Uterus (tissue), 4 donors: ENCODE data around the gene ABHD15. TPM values are rescaled to one million over a fixed set of nuclear protein-coding genes. Genes with fewer than 3 reads are reported as not detected.

Experiments
- DNase-seq, 2 donors: peaks; one replicate each; pipeline ENCODE4 v3.0.0-alpha.2; 2019 to 2020
- H3K27ac ChIP-seq, 2 donors: fragments of 200-600 bp; sonication (generic); 1 replicate in 1 of 2; 2 replicates in 1 of 2; pipeline ENCODE4 v1.5.1; 2016 to 2018
- H3K27me3 ChIP-seq, 2 donors: fragments of 200-600 bp; sonication (generic); one replicate each; pipeline ENCODE4 v1.5.1; 2018 to 2019; ENCODE audit warnings: control low read depth in 1 of 2
- H3K36me3 ChIP-seq, 2 donors: fragments of 200-600 bp; sonication (generic); one replicate each; pipeline ENCODE4 v1.5.1; 2019; ENCODE audit warnings: control low read depth in 1 of 2
- H3K4me1 ChIP-seq, 2 donors: fragments of 200-600 bp; sonication (generic); one replicate each; pipeline ENCODE4 v1.5.1; 2018 to 2019; ENCODE audit warnings: control low read depth in 1 of 2
- H3K4me3 ChIP-seq, 2 donors: fragments of 200-600 bp; sonication (generic); 1 replicate in 1 of 2; 2 replicates in 1 of 2; pipeline ENCODE4 v1.5.1; 2018 to 2019; ENCODE audit warnings: mild to moderate bottlenecking in 1 of 2
- H3K9me3 ChIP-seq, 2 donors: fragments of 200-600 bp; sonication (generic); one replicate each; pipeline ENCODE4 v1.5.1; 2019; ENCODE audit warnings: control low read depth in 1 of 2
- POLR2A ChIP-seq, 2 donors: fragments of 450-650 bp; IDR thresholded peaks; one replicate each; pipeline ENCODE4 v1.6.1; 2016; ENCODE audit warnings: antibody characterized with exemption in 2 of 2, mild to moderate bottlenecking in 1 of 2, moderate library complexity in 1 of 2
- intact Hi-C: fragments of 100-400 bp; cut with DNase I; formaldehyde crosslinking; loops from one replicate; pipeline ENCODE4 v1.15.1; 2023; ENCODE audit warnings: low total_unique reads
- total RNA-seq, 4 donors: library from RNA; depleted of rRNA in 3 of 4; stranded (reverse); fragments of >200 nt in 3 of 4; gene quantifications; one replicate each; pipeline versions ENCODE4 v1.1.0 to v1.2.4, GENCODE V29; 2014 to 2023
- TF ChIP-seq, protein P1 (sequence below), 4 experiments: fragments of 200-600 bp in 2 of 4; fragments of 450-650 bp in 2 of 4; sonication (generic) in 2 of 4; IDR thresholded peaks; one replicate each; pipeline ENCODE4 v1.5.1; 2016 to 2019; ENCODE audit warnings: antibody characterized with exemption in 4 of 4, mild to moderate bottlenecking in 2 of 4, moderate library complexity in 1 of 4
- donor health status: DM: yes; HTN: yes; CAD: no.

ABHD15 gene
- total RNA-seq, 4 donors from 2014 or later = 0.26 to 11.4 (median 4.4) TPM

DNA sequence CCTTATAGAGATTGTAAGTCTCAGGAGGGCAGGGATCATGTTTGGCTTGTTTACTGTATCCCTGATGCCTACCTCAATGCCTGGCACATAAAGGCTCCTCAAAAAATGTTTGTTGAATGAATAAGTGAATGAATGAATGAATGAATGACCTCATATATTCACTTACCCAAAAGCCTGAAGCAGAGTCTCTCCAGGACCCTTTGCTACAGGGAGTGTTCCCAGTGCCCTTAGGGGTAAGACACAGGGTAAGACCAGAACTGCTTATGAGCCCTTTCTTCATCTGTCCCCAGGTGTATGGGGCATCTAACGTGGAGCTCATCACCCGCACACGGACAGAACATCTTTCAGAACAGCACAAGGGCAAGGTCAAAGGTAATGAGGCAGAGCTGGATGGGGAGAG lies 43.6 kb upstream of the ABHD15 start:
- DNase-seq = no peak
- no peak overlapping the region for H3K27ac ChIP-seq
- peaks cover 0 to 11% of the 10 kb centered on the region in 2 donors for H3K4me1 ChIP-seq
- H3K36me3 ChIP-seq = no peaks in the 10 kb centered on the region
- H3K4me3 ChIP-seq = no peak overlapping the region
- H3K27me3 ChIP-seq = no peaks in the 10 kb centered on the region
- intact Hi-C loops = no loop called here
- no peaks in the 10 kb centered on the region for H3K9me3 ChIP-seq
- TF ChIP-seq, protein P1, sequence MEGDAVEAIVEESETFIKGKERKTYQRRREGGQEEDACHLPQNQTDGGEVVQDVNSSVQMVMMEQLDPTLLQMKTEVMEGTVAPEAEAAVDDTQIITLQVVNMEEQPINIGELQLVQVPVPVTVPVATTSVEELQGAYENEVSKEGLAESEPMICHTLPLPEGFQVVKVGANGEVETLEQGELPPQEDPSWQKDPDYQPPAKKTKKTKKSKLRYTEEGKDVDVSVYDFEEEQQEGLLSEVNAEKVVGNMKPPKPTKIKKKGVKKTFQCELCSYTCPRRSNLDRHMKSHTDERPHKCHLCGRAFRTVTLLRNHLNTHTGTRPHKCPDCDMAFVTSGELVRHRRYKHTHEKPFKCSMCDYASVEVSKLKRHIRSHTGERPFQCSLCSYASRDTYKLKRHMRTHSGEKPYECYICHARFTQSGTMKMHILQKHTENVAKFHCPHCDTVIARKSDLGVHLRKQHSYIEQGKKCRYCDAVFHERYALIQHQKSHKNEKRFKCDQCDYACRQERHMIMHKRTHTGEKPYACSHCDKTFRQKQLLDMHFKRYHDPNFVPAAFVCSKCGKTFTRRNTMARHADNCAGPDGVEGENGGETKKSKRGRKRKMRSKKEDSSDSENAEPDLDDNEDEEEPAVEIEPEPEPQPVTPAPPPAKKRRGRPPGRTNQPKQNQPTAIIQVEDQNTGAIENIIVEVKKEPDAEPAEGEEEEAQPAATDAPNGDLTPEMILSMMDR (IDR thresholded peaks at IDR 0.05) = no peak
- no peak for TF ChIP-seq POLR2A (IDR thresholded peaks at IDR 0.05)

DNA sequence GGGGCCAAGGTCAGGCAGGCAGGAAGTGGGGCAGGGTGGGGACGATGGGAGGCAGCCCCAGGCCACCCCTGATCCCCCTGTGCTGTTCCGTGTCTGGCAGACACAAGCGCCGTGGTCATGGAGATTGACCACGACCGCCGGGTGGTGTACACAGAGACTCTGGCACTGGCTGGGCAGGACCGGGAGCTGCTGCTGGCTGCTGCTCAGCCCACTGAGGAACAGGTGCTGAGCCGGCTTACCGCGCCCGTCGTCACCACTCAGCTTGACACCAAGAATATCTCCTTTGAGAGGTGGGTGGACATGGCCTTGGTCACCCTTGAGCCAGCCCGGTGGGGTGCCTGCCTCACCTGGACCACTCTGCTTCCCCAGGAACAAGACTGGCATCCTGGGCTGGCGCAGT lies 42.1 kb upstream of the ABHD15 start:
- H3K9me3 ChIP-seq = no peaks in the 10 kb centered on the region
- intact Hi-C loops = no loop called here
- H3K27me3 ChIP-seq = no peaks in the 10 kb centered on the region
- no peak for DNase-seq
- TF ChIP-seq, protein P1 (IDR thresholded peaks at IDR 0.05) = no peak
- no peak for TF ChIP-seq POLR2A (IDR thresholded peaks at IDR 0.05)
- no peak overlapping the region for H3K27ac ChIP-seq
- no peak overlapping the region for H3K4me3 ChIP-seq
- H3K36me3 ChIP-seq = no peaks in the 10 kb centered on the region
- peaks cover 0 to 11% of the 10 kb centered on the region in 2 donors for H3K4me1 ChIP-seq

DNA sequence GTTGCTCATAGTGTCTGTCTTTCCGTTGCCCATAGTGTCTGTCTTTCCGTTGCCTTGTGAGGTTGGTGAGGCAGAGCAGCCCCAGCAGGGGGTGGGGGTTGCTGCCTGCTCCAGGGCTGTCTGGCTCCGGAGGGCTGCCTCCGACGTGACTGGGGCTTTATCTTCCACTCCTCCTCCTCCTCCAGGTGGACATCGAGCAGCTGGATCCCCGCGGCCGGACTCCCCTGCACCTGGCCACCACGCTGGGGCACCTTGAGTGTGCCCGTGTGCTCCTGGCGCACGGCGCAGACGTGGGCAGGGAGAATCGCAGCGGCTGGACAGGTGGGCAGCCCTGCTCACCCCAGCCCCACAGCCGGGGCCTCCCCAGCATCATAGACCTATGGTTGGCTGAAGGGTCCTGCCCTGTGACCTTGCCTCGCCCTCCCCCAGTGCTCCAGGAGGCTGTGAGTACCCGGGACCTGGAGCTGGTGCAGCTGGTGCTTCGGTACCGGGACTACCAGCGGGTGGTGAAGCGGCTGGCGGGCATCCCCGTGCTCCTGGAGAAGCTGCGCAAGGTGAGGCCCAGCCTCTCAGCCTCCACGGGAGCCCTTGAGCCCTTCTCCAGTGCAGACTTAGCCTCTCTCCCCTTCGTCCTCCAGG lies 40.8 kb upstream of the ABHD15 start:
- H3K9me3 ChIP-seq = no peaks in the 10 kb centered on the region
- no peaks in the 10 kb centered on the region for H3K4me1 ChIP-seq
- no peaks in the 10 kb centered on the region for H3K36me3 ChIP-seq
- H3K27me3 ChIP-seq = no peaks in the 10 kb centered on the region
- TF ChIP-seq POLR2A (IDR thresholded peaks at IDR 0.05) = no peak
- TF ChIP-seq, protein P1 (IDR thresholded peaks at IDR 0.05) = no peak
- no peak overlapping the region for H3K4me3 ChIP-seq
- no peak overlapping the region for H3K27ac ChIP-seq
- DNase-seq = no peak
- intact Hi-C loops = no loop called here

DNA sequence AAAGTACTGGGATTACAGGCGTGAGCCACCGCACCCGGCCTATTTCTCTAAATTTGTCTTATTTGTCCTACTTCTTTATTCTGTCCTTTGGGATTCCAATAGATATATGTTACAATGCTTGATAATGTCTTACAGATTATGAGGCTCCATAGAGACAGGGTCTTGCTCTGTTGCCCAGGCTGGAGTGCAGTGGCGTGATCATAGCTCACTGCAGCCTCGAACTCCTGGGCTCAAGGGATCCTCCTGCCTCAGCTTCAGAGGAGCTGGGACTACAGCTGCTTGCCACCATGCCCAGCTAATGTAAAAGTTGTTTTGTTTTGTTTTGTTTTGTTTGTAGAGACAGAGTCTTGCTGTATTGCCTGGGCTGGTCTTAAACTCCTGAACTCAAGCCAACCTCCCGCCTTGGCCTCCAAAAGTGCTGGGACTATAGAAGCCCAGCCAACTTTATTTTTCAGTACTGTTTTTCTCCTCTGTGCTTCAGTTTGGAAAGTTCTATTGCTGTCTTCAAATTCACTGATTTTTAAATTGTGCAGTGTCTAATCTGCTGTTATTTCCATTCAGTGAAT lies 36.4 kb upstream of the ABHD15 start:
- Histone ChIP-seq H3K27ac (no peak overlapping the region), H3K9me3 (no peaks in the 10 kb centered on the region), H3K36me3 (no peaks in the 10 kb centered on the region), H3K4me1 (no peaks in the 10 kb centered on the region), H3K4me3 (no peak overlapping the region), H3K27me3 (no peaks in the 10 kb centered on the region)
- peak in 1 of 2 donors; percentile 28 for DNase-seq
- TF ChIP-seq POLR2A (IDR thresholded peaks at IDR 0.05) = no peak
- TF ChIP-seq, protein P1 (IDR thresholded peaks at IDR 0.05) = no peak
- intact Hi-C loops = no loop called here

DNA sequence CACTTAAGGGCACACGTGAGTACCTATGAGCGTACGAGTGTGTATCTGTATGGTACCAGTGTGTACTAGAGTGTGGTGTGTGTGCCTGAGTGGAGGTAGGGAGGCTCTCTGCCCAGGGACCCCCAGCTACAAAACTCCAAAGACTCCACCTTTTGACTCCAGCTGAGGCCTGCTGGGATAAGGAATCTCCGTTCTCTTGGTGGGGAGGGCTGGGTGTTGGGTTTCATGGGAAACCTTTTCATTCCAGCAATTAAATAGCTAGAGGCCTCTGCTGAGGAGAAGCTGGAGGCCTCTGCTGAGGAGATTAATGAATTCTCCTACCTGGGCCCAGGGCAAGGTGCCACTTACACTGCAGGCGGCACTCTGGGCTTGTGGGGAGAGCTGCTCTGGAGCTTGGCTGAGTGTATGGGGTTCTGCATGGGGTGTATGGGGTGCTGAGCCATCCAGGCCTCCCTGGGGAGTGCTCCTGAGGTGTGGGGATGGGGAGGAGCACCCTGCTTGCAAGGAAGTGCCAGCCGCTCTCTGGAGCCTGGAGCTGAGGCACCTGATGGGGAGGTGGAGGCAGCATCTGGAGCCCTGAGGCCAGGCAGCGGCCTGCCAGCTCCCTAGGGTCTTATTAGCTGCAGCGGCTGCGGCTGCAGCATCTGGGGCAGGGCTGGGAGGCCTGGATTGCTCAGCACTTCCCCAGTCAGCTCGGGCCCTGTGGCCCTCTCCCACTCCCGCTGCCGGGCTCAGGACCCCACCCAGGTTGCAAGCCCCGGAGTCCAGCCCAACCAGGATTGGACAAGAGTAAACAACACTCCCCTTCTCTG lies 30.7 kb upstream of the ABHD15 start:
- H3K9me3 ChIP-seq = no peaks in the 10 kb centered on the region
- intact Hi-C loops = no loop called here
- no peak overlapping the region for H3K4me3 ChIP-seq
- peaks cover 0 to 8% of the 10 kb centered on the region in 2 donors for H3K4me1 ChIP-seq
- H3K36me3 ChIP-seq = no peaks in the 10 kb centered on the region
- no peaks in the 10 kb centered on the region for H3K27me3 ChIP-seq
- H3K27ac ChIP-seq = peak overlapping the region in 1 of 2 donors; percentile 7
- no peak for TF ChIP-seq POLR2A (IDR thresholded peaks at IDR 0.05)
- TF ChIP-seq, protein P1 (IDR thresholded peaks at IDR 0.05) = no peak
- DNase-seq = peak in 1 of 2 donors; percentile 16
